Measurements from ENCODE around the gene SRPK2. TPM values are rescaled to one million over a fixed set of nuclear protein-coding genes. Genes with fewer than 3 reads are reported as not detected.
"Not testable (repeated sequence)": the region's sequence is repeated elsewhere in the genome, so short reads cannot be mapped to it uniquely, and the experiment has no call there.

Gene SRPK2
- polyA plus RNA-seq, 6 donors from 2014 or later = 50.6 to 65.5 (median 56.1) TPM

DNA sequence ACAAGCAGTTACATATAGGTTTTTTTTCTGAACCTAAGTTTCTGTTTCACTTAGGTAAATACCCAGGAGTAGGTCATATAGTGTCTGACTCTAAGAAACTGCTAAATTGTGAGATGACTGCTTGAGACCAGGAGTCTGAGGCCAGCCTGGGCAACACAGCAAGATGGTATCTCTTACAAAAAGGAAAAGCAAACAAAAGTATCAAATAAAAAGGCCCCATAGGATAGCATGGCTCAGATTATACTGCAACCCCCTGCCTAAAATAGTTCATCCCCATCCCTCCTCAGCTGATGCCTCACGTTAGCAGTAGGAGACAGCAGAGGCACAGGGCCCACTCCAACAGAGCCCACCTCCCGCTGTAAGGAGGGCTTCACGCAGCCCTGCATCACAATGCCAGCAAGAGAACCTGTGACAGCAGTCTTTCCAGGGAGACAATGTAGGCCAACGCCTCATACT is 90.3 kb downstream of the SRPK2 start:
- Mint-ChIP-seq H3K4me1 (peaks cover 25 to 32% (median 31%) of the 10 kb centered on the region in 3 donors), H3K27ac (peak overlapping the region in 3 of 6 donors; percentile 23 to 57 (median 34)), H3K36me3 (no peaks in the 10 kb centered on the region), H3K9me3 (peaks cover 0 to 4% (median 0%) of the 10 kb centered on the region in 7 donors), H3K27me3 (no peaks in the 10 kb centered on the region), H3K4me3 (peak overlapping the region in 1 of 8 donors; percentile 7)
- DNase-seq (no peak), ATAC-seq (ENCODE audit: low read depth in 2 of 2) (no peak)

GRCh38 chr7:105297985-105298384 is 90.7 kb downstream of the SRPK2 start:
- ATAC-seq (ENCODE audit: low read depth in 2 of 2) = no peak
- Mint-ChIP-seq H3K4me1 (peaks cover 25 to 35% (median 32%) of the 10 kb centered on the region in 3 donors), H3K4me3 (peak overlapping the region in 1 of 8 donors; percentile 26), H3K27ac (peak overlapping the region in 3 of 6 donors; percentile 7 to 34 (median 23)), H3K36me3 (no peaks in the 10 kb centered on the region), H3K9me3 (peaks cover 0 to 4% (median 0%) of the 10 kb centered on the region in 7 donors), H3K27me3 (no peaks in the 10 kb centered on the region)
- DNase-seq = no peak

DNA sequence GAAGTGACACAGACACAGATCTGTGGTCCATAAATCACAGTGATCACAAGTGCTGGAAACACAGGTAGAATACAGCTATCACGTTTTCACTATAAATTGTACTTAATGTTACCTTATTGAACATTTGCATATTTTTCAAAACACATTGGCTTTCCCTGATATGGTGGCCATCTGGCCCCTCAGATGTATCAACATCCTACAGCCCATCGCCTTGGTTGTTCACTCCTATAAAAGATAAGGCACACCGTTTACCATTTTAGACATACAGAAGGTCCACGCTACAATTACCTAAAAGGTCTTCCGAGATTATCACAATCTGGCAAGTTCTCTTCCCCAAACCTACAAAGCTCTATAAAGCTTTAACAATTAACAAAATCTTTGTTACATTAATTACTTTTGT is 91.4 kb downstream of the SRPK2 start:
- ATAC-seq (ENCODE audit: low read depth in 2 of 2) = no peak
- Mint-ChIP-seq H3K4me3 (peak overlapping the region in 1 of 8 donors; percentile 10), H3K9me3 (peaks cover 0 to 2% (median 0%) of the 10 kb centered on the region in 7 donors), H3K27ac (peak overlapping the region in 1 of 6 donors; percentile 64), H3K36me3 (no peaks in the 10 kb centered on the region), H3K27me3 (no peaks in the 10 kb centered on the region), H3K4me1 (peaks cover 25 to 35% (median 32%) of the 10 kb centered on the region in 3 donors)
- no peak for DNase-seq

DNA sequence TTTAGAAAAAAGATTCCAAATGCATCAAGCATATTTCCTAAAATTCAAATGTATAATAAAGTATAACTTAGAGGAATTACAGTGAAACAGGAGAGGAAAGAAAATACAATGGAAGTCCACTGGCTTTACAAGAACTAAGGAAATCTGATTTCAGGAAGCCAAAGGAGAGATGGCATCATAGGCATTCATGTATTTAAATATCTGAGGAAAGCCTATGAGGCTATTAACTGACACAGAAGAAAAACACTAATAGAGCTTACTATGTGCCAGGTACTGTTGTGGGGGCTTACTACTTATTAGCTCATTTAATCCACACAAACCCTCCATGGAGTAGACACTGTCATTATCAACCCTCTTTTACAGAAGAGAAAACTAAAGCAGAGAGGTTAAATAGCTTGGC is 92.2 kb downstream of the SRPK2 start:
- H3K4me1 Mint-ChIP-seq = peaks cover 25 to 31% (median 27%) of the 10 kb centered on the region in 3 donors
- DNase-seq = no peak
- no peak overlapping the region for H3K4me3 Mint-ChIP-seq
- peaks cover 0 to 2% (median 0%) of the 10 kb centered on the region in 7 donors for H3K9me3 Mint-ChIP-seq
- peak overlapping the region in 1 of 6 donors; percentile 65 for H3K27ac Mint-ChIP-seq
- no peaks in the 10 kb centered on the region for H3K27me3 Mint-ChIP-seq
- no peak for ATAC-seq (ENCODE audit: low read depth in 2 of 2)
- H3K36me3 Mint-ChIP-seq = no peaks in the 10 kb centered on the region

DNA sequence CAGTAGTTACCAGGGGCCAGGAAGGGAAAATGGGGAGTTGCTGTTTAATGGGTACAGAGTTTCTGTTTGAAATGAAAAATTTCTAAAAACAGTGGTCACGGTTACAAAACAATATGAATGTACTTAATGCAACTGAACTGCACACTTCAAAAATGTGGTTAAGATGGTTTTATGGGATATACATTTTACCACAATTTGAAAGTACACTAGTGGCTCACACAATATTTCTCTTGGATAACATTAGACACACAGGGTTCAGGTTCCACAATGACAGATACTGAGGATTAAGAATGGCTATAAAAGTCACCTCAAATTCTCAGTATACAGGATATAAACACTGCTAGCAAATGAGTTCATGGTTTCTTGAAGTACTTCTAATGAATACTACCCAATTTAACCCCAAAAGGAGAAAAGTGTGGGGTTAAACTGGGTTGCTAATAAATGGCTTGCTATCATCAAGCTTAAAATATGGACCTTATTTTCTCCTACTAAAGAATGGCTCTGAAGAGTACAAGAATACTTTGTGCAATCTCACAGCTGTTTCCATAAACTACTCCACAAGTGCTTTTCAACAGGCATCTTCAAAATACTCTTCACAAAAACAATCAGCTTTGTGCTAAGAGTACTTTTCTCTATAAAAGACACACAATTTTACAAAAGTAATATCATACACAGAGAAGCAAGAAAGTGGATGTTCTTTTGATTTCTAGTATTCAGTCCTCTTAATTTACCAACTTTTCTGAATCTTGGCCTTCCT is 92.9 kb downstream of the SRPK2 start:
- H3K4me1 Mint-ChIP-seq = peaks cover 25 to 31% (median 26%) of the 10 kb centered on the region in 3 donors
- H3K36me3 Mint-ChIP-seq = no peaks in the 10 kb centered on the region
- DNase-seq (no peak), ATAC-seq (ENCODE audit: low read depth in 2 of 2) (no peak)
- H3K4me3 Mint-ChIP-seq = no peak overlapping the region
- no peaks in the 10 kb centered on the region for H3K27me3 Mint-ChIP-seq
- H3K27ac Mint-ChIP-seq = peak overlapping the region in 1 of 6 donors; percentile 65
- H3K9me3 Mint-ChIP-seq = peaks cover 0 to 2% (median 0%) of the 10 kb centered on the region in 7 donors

- H3K4me1 Mint-ChIP-seq = peaks cover 22 to 33% (median 30%) of the 10 kb centered on the region in 3 donors
Measured at GRCh38 chr7:105294482-105294881, 94.2 kb downstream of the SRPK2 start.

DNA sequence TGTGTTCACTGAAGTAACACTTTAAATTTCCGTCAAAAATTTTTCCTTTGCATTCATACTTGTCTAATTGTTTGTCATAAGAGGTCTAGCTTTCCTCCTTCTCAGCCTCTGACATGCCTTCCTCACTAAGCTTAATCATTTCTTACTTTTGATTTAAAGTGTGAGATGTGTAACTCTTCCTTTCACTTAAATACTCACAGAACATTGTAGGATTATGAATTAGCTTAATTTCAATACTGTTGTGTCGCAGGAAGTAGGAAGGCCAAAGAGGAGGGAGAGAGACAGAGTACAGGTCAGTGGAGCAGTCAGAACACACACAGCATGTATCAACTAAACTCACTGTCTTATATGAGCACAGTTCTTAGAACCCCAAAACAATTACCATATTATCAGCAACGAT is 99.0 kb downstream of the SRPK2 start:
- ATAC-seq (ENCODE audit: low read depth in 2 of 2) (no peak), DNase-seq (no peak)
- Mint-ChIP-seq H3K27me3 (no peaks in the 10 kb centered on the region), H3K27ac (peak overlapping the region in 4 of 6 donors; percentile 1 to 57 (median 8)), H3K36me3 (peaks cover 0 to 9% of the 10 kb centered on the region in 2 donors), H3K9me3 (no peaks in the 10 kb centered on the region), H3K4me3 (no peak overlapping the region), H3K4me1 (peaks cover 13 to 23% (median 15%) of the 10 kb centered on the region in 3 donors)

More at GRCh38 chr7:105294482-105294881, 94.2 kb downstream of the SRPK2 start:
- not testable (repeated sequence) for H3K4me3 Mint-ChIP-seq; ATAC-seq (ENCODE audit: low read depth in 2 of 2); H3K27me3 Mint-ChIP-seq; H3K36me3 Mint-ChIP-seq; DNase-seq; H3K27ac Mint-ChIP-seq; H3K9me3 Mint-ChIP-seq

DNA sequence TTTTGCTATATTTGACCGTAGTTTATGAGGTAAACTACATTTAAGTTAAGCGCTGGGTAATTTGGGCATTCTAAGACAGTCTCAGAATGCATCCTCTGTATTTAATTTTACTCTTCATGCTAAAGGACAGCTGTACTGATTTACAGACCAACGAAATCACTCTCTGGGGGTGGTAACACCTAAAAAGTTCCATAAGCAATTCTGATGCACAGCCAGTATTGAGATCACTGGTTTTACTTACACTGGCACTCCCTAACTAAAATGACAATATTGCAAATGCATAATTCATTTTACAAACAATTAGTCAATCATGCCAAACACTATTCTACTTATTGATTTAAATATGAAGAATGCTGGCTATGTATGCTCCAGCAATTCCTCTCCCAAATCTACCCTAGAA is 102.3 kb downstream of the SRPK2 start:
- DNase-seq (no peak), ATAC-seq (ENCODE audit: low read depth in 2 of 2) (no peak)
- Mint-ChIP-seq H3K4me3 (no peak overlapping the region), H3K36me3 (peaks cover 0 to 9% of the 10 kb centered on the region in 2 donors), H3K9me3 (no peaks in the 10 kb centered on the region), H3K27ac (no peak overlapping the region), H3K27me3 (no peaks in the 10 kb centered on the region), H3K4me1 (peaks cover 13 to 23% (median 16%) of the 10 kb centered on the region in 3 donors)

GRCh38 chr7:105285118-105285874 is 103.4 kb downstream of the SRPK2 start:
- DNase-seq = no peak
- Mint-ChIP-seq H3K4me1 (peaks cover 12 to 30% (median 16%) of the 10 kb centered on the region in 3 donors), H3K9me3 (no peaks in the 10 kb centered on the region), H3K27me3 (no peaks in the 10 kb centered on the region), H3K27ac (peak overlapping the region in 3 of 6 donors; percentile 4 to 88 (median 43)), H3K36me3 (peaks cover 0 to 9% of the 10 kb centered on the region in 2 donors), H3K4me3 (no peak overlapping the region)
- ATAC-seq (ENCODE audit: low read depth in 2 of 2) = no peak

- Mint-ChIP-seq H3K9me3 (no peaks in the 10 kb centered on the region), H3K27me3 (no peaks in the 10 kb centered on the region), H3K27ac (peak overlapping the region in 2 of 6 donors; percentile 47 to 57), H3K36me3 (no peaks in the 10 kb centered on the region), H3K4me3 (no peak overlapping the region), H3K4me1 (peaks cover 8 to 21% (median 10%) of the 10 kb centered on the region in 3 donors)
- DNase-seq = no peak
- ATAC-seq (ENCODE audit: low read depth in 2 of 2) = no peak
Measured at GRCh38 chr7:105284014-105284413, 104.7 kb downstream of the SRPK2 start.

- no peak overlapping the region for H3K27ac Mint-ChIP-seq
- no peaks in the 10 kb centered on the region for H3K36me3 Mint-ChIP-seq
- DNase-seq (no peak), ATAC-seq (ENCODE audit: low read depth in 2 of 2) (no peak)
- no peaks in the 10 kb centered on the region for H3K27me3 Mint-ChIP-seq
- H3K9me3 Mint-ChIP-seq = no peaks in the 10 kb centered on the region
- H3K4me1 Mint-ChIP-seq = peaks cover 9 to 21% (median 14%) of the 10 kb centered on the region in 3 donors
- no peak overlapping the region for H3K4me3 Mint-ChIP-seq
Measured at GRCh38 chr7:105281966-105282365, 106.8 kb downstream of the SRPK2 start.

GRCh38 chr7:105279688-105280007 is 109.1 kb downstream of the SRPK2 start:
- no peaks in the 10 kb centered on the region for H3K27me3 Mint-ChIP-seq
- H3K4me3 Mint-ChIP-seq = no peak overlapping the region
- no peaks in the 10 kb centered on the region for H3K9me3 Mint-ChIP-seq
- DNase-seq (no peak), ATAC-seq (ENCODE audit: low read depth in 2 of 2) (no peak)
- H3K27ac Mint-ChIP-seq = peak overlapping the region in 1 of 6 donors; percentile 46
- peaks cover 0 to 5% of the 10 kb centered on the region in 2 donors for H3K36me3 Mint-ChIP-seq
- peaks cover 8 to 25% (median 14%) of the 10 kb centered on the region in 3 donors for H3K4me1 Mint-ChIP-seq

DNA sequence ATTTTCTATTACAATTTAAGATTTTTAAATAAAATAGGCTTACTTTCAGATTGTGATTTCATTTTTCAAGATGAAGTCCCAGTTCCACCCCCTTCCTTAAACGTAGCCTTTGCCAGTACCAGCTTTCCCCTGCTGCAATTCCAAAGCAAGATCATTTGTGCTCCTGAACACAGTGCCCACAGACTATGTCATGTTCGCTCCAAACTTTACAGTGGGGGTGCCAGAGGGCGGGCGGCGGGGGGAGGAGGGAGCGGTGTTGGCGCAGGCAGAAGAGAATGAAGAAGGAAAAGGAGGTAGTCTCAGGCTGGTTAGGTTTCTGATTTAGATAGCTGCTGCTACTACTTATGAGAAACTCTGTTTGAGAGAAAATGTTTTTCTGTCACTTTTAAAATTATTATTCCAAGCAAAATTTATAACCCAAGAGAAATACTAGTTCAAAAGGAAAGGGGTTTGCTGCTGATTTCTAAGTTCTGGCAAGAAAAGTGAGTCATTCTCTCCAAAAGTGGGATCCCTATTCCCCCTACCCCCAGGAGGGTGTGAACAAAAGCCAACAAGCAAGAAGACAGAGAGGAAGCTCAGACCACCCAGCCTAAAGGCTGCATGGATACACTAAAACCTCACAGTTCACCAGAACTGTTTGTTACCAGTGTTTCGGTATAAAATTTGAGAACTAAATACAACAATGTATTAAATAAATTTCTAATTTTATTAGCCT is 109.6 kb downstream of the SRPK2 start:
- no peak overlapping the region for H3K27ac Mint-ChIP-seq
- H3K4me1 Mint-ChIP-seq = peaks cover 10 to 31% (median 16%) of the 10 kb centered on the region in 3 donors
- H3K9me3 Mint-ChIP-seq = no peaks in the 10 kb centered on the region
- no peak overlapping the region for H3K4me3 Mint-ChIP-seq
- DNase-seq = no peak
- H3K36me3 Mint-ChIP-seq = peaks cover 0 to 5% of the 10 kb centered on the region in 2 donors
- H3K27me3 Mint-ChIP-seq = no peaks in the 10 kb centered on the region
- no peak for ATAC-seq (ENCODE audit: low read depth in 2 of 2)
